GM20000 (cell line): Measurements from ENCODE around the gene INAFM2.

Source experiments
- DNase-seq: peaks from one replicate; pipeline ENCODE4 v3.0.0; 2012; ENCODE audit warnings: low spot score
- TF ChIP-seq, protein P1 (sequence below): IDR thresholded peaks from 2 replicates; pipeline ENCODE4 v1.5.1; 2012; ENCODE audit warnings: mild to moderate bottlenecking, control low read depth; ENCODE audit errors: extremely low read depth, missing control alignments

INAFM2 gene

DNA sequence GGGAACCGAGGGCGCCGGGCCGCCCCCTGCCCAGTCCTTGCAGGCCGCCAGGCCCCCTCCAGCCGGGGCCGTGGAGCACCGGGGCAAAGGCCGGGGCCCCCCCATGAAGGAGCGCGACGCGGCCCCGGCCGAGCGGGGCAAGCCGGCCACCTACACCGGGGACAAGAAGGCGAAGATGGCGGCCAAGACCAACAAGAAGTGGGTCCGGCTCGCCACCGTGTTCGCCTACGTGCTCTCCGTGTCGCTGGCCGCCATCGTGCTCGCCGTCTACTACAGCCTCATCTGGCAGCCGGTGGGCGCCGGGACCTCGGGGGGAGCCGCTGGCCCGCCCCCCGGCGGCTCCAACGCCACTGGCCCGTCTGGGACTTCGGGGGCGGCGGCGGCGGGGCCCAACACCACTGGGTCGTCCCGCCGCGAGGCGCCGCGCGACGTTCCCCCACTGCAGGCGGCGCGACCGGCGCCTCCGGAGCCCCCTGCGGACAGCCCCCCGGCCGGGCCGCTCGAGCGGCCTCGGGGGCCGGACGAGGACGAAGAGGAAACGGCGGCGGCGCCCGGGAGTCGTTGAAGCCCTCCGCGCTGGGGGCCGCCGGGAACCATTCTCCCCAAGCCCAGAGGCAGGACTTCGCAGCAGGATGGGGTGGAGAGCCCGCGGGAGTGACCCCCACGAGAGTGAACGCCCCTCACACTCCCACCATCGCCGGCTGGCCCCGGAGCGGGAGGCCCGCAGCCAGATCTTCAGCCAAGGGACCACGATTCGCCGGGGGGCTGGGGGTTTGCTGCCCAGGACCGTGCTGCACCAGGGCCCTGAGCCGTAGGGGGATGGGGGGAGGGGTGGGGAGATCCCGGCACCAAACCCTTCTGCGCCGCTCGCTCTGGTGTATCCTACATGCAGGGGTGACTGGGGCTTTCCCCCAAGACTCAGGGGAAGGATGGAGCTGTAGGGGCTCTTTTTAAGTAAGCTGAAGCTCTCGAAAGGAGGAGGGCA lies 753 bp downstream of the INAFM2 start:
- DNase-seq = no peak
- TF ChIP-seq, protein P1, sequence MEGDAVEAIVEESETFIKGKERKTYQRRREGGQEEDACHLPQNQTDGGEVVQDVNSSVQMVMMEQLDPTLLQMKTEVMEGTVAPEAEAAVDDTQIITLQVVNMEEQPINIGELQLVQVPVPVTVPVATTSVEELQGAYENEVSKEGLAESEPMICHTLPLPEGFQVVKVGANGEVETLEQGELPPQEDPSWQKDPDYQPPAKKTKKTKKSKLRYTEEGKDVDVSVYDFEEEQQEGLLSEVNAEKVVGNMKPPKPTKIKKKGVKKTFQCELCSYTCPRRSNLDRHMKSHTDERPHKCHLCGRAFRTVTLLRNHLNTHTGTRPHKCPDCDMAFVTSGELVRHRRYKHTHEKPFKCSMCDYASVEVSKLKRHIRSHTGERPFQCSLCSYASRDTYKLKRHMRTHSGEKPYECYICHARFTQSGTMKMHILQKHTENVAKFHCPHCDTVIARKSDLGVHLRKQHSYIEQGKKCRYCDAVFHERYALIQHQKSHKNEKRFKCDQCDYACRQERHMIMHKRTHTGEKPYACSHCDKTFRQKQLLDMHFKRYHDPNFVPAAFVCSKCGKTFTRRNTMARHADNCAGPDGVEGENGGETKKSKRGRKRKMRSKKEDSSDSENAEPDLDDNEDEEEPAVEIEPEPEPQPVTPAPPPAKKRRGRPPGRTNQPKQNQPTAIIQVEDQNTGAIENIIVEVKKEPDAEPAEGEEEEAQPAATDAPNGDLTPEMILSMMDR = no peak

DNA sequence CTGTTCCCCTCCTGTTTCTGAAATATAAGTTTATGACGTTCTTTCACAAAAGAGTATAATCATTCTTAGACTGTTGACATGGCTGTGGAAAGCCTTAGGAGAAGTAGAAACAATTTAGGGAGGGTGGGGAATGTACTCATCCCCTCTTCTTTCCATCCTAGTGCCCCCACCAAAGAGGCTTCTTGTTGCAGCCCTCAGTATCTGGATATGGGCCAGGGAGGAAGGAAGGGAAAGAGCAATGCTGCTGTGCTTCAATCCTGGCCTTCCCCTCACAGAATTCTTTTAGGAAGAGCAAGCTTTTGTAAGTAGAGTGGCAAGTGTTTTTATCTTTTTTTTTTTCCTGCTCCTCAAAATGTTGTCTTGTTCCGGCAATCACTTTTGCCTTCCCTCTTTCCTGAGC lies 1.7 kb downstream of the INAFM2 start:
- no peak for DNase-seq
- TF ChIP-seq, protein P1 = no peak

DNA sequence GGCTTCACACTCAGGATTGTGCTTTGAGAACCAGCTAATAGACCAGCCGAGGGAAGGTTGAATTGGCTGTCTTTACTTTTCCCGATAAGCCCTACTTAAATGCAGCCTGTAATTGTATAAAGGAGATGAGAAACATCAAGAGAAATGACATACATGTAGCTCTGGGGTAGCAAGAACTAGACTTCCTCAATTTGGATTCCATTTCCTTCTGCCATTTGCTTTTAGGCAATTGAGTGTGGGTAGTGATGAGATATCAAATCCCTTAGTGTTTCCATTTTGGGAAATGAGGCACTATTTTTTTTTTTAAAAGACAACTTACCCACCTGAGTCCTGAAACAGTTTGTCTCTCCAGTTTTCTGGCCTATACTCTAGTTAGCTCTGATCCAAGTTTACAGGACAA lies 2.2 kb downstream of the INAFM2 start:
- DNase-seq = no peak
- TF ChIP-seq, protein P1 = no peak

DNA sequence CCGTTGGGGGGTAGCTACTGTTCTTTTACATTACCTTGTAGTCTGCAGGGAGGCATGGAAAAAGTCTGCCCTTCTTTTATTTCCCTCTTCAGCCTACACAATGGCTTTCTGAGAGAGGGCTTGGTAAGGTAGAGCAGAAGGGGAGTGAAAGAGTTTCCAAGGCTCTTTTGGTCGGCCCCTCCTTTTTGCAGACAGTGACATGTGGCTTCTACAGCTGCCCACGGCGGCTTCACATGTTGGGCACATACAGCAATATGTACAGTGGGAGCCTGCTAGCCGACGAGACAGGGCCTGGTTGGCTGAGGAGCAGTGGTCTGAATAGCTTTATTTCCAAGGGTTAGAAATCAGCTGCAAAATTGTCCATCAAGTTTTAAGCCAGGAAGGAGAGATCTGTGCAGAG lies 4.0 kb downstream of the INAFM2 start:
- DNase-seq = no peak
- TF ChIP-seq, protein P1 = no peak

DNA sequence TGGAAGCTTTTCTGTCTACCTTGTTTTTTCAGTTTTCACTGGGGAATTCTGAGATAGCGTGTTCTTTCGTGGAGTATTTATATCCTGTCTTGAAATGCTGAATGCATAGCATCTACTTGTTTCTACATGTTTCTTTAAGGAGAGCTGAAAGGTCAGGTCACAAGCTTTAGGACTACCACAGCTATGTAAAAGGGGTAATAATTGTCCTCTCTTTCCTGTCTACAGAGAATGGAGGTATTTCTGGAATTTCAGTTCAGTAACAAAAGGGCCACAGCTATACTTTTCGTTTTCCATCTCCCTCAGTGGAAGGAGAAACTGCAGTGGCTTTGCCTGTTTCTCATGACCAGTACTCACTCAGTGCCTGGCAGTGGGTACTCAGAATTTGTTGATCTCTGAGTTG lies 4.7 kb downstream of the INAFM2 start:
- no peak for DNase-seq
- TF ChIP-seq, protein P1 = no peak

DNA sequence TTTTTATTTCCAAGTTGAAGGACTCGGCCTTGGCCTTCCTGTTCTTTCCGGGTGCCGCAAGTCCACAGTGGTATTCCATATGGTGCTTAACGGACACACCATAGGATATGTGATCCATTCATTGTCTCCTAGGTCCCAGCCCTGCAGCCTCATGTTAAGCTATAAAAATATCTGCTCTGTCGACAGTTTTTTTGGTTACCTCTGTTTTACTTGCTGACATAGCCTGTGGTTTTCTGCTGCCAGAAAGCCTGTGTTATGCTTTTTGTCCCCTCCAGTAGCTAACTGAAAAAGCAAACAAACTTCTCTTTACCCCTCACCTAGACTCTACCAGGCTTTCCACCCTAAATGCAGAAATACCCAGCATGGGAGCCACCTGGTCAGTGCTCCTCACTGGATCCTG lies 5.3 kb downstream of the INAFM2 start:
- TF ChIP-seq, protein P1 = no peak

DNA sequence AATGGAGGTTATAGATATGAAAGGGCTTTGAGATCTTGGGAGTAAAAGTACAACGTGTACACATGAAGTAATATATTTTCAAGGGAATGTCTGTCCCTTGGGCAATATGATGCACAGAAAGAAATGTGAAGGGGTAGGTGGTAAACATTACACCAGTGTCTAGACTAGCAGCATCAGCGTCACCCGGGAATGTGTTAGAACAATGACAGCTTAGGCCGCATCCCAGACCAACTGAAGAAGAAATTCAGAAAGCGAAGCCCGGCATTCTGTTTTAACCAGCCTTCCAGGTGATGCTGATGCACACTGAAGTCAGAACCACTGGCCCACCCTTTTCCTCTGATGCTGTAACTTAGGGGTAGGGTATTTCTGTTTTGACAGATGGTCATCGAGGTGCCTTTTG lies 6.3 kb downstream of the INAFM2 start:
- TF ChIP-seq, protein P1 = no peak
- DNase-seq = no peak

More for the DNA sequence above, 5.3 kb downstream of the INAFM2 start:
- DNase-seq = no peak
